IMR-90 (cell line): ENCODE measurements around the gene GARS1. TPM values are rescaled to one million over a fixed set of nuclear protein-coding genes. Genes with fewer than 3 reads are reported as not detected.
A peak's percentile ranks its signal among the peaks of the same experiment; 100 is the strongest.

Source experiments
- ATAC-seq: fragments of 200-7000 bp; cut with Tn5 transposase; 2 replicates; pipeline ENCODE4 v1.9.1; 2020; ENCODE audit warnings: low read depth, mild to moderate bottlenecking, moderate library complexity
- BruUV-seq: library from RNA; stranded (reverse); fragments of 400-500 nt; replicated peaks from 2 replicates; lab custom pipeline; 2021; lab: Mats Ljungman, UMichigan
- CTCF ChIA-PET: fragments of 300-600 bp; formaldehyde crosslinking; extraction: SDS; loops from one replicate; lab custom pipeline; 2021; ENCODE audit warnings: antibody characterized with exemption; lab: Yijun Ruan, JAX
- POLR2A ChIA-PET: fragments of 300-600 bp; sonication (Branson Sonifier 250); formaldehyde crosslinking; loops from one replicate; lab custom pipeline; 2022; ENCODE audit warnings: antibody characterized with exemption; ENCODE audit not compliant: unreplicated experiment; lab: Charles Lee
- DNase-seq: peaks from one replicate; pipeline ENCODE4 v3.0.0; 2013
- H2AFZ ChIP-seq: replicated peaks from 2 replicates; pipeline ENCODE3; 2013; ENCODE audit warnings: low read length, mild to moderate bottlenecking; ENCODE audit not compliant: poor library complexity
- H2AK5ac ChIP-seq: 2 replicates; pipeline ENCODE4 v1.6.1; 2013; ENCODE audit warnings: low read depth, low read length, inconsistent platforms
- H2AK9ac ChIP-seq: replicated peaks from 2 replicates; pipeline ENCODE3; 2013; ENCODE audit warnings: mild to moderate bottlenecking, low read depth, low read length, moderate library complexity; ENCODE audit not compliant: poor library complexity
- H2BK120ac ChIP-seq: 2 replicates; pipeline ENCODE4 v1.6.1; 2013; ENCODE audit warnings: low read depth, low read length, inconsistent platforms
- H2BK15ac ChIP-seq: 3 replicates; pipeline ENCODE4 v1.6.1; 2013; ENCODE audit warnings: low read depth, low read length, inconsistent platforms
- H2BK20ac ChIP-seq: 2 replicates; pipeline ENCODE4 v1.6.1; 2013; ENCODE audit warnings: low read depth, mild to moderate bottlenecking, inconsistent platforms, low read length, moderate library complexity
- H2BK5ac ChIP-seq: 2 replicates; pipeline ENCODE4 v1.6.1; 2013; ENCODE audit warnings: mild to moderate bottlenecking, low read depth, low read length, inconsistent platforms; ENCODE audit not compliant: poor library complexity, severe bottlenecking
- H3K14ac ChIP-seq: replicated peaks from 2 replicates; pipeline ENCODE4 v1.6.1; 2013; ENCODE audit warnings: low read depth, low read length, inconsistent platforms
- H3K18ac ChIP-seq: 2 replicates; pipeline ENCODE4 v1.6.1; 2013; ENCODE audit warnings: low read depth, low read length, control low read depth
- H3K23ac ChIP-seq: 2 replicates; pipeline ENCODE4 v1.6.1; 2013; ENCODE audit warnings: low read depth, low read length, inconsistent platforms
- H3K27ac ChIP-seq: 2 replicates; pipeline ENCODE4 v1.5.1; 2013; ENCODE audit warnings: mild to moderate bottlenecking, control low read depth, low read length; ENCODE audit not compliant: insufficient read depth
- H3K27me3 ChIP-seq: 2 replicates; pipeline ENCODE4 v1.6.1; 2013; ENCODE audit warnings: low read length; ENCODE audit not compliant: control insufficient read depth, insufficient read depth
- H3K36me3 ChIP-seq: 2 replicates; pipeline ENCODE4 v1.6.1; 2013; ENCODE audit warnings: low read length, mixed read lengths; ENCODE audit not compliant: control insufficient read depth, insufficient read depth
- H3K4ac ChIP-seq: 2 replicates; pipeline ENCODE4 v1.6.1; 2013; ENCODE audit warnings: low read depth, low read length, inconsistent platforms
- H3K4me1 ChIP-seq: 2 replicates; pipeline ENCODE4 v1.6.1; 2013; ENCODE audit warnings: low read length, mixed read lengths; ENCODE audit not compliant: control insufficient read depth, insufficient read depth
- H3K4me2 ChIP-seq: 2 replicates; pipeline ENCODE4 v1.6.1; 2013; ENCODE audit warnings: low read depth, mild to moderate bottlenecking, control low read depth, low read length, moderate library complexity
- H3K4me3 ChIP-seq: 2 replicates; pipeline ENCODE4 v1.5.1; 2013; ENCODE audit warnings: low read depth, mild to moderate bottlenecking, control low read depth, low read length, moderate library complexity; ENCODE audit not compliant: insufficient read depth
- H3K56ac ChIP-seq: 2 replicates; pipeline ENCODE4 v1.6.1; 2013; ENCODE audit warnings: low read length, inconsistent platforms; ENCODE audit not compliant: insufficient read depth; ENCODE audit errors: extremely low read depth
- H3K79me1 ChIP-seq, 2 experiments: 2 replicates each; pipeline ENCODE4 v1.6.1; 2013; ENCODE audit warnings: low read length in 2 of 2, inconsistent platforms in 1 of 2, low read depth in 1 of 2
- H3K9ac ChIP-seq: 2 replicates; pipeline ENCODE4 v1.6.1; 2013; ENCODE audit warnings: low read depth, low read length, control low read depth
- H3K9me1 ChIP-seq: 2 replicates; pipeline ENCODE4 v1.6.1; 2013; ENCODE audit warnings: low read length, inconsistent platforms; ENCODE audit not compliant: insufficient read depth
- H3K9me3 ChIP-seq: 2 replicates; pipeline ENCODE4 v1.6.1; 2013; ENCODE audit warnings: low read length; ENCODE audit not compliant: control insufficient read depth, insufficient read depth
- H4K20me1 ChIP-seq: 2 replicates; pipeline ENCODE4 v1.6.1; 2013; ENCODE audit warnings: low read length, inconsistent platforms; ENCODE audit not compliant: insufficient read depth
- H4K5ac ChIP-seq: 2 replicates; pipeline ENCODE4 v1.6.1; 2013; ENCODE audit warnings: mild to moderate bottlenecking, low read depth, low read length, control low read depth
- H4K8ac ChIP-seq, 2 experiments: 2 replicates each; pipeline ENCODE4 v1.6.1; 2013; ENCODE audit warnings: low read depth in 2 of 2, low read length in 2 of 2, control low read depth in 1 of 2, inconsistent platforms in 1 of 2
- H4K91ac ChIP-seq: 2 replicates; pipeline ENCODE4 v1.6.1; 2013; ENCODE audit warnings: low read depth, low read length, inconsistent platforms; ENCODE audit not compliant: insufficient read depth
- BHLHE40 ChIP-seq: fragments of 150-350 bp; IDR thresholded peaks from 2 replicates; pipeline ENCODE4 v1.6.1; 2016; ENCODE audit warnings: mild to moderate bottlenecking, low read depth, low read length
- CEBPB ChIP-seq: IDR thresholded peaks from 2 replicates; pipeline ENCODE4 v1.6.1; 2012; ENCODE audit warnings: low read depth, low read length, improper control_type of control experiment
- CHD1 ChIP-seq: IDR thresholded peaks from 2 replicates; pipeline ENCODE4 v1.6.1; 2012; ENCODE audit warnings: low read depth, low read length, improper control_type of control experiment
- CTCF ChIP-seq: conservative IDR thresholded peaks from 2 replicates; pipeline ENCODE4 v1.5.1; 2012; ENCODE audit warnings: mild to moderate bottlenecking, low read depth, low read length, improper control_type of control experiment
- ELK1 ChIP-seq: fragments of 150-350 bp; IDR thresholded peaks from 2 replicates; pipeline ENCODE4 v1.6.1; 2016; ENCODE audit warnings: low read depth, mild to moderate bottlenecking, low read length, moderate library complexity, borderline replicate concordance
- FOS ChIP-seq: fragments of 150-350 bp; IDR thresholded peaks from 2 replicates; pipeline ENCODE4 v1.6.1; 2016; ENCODE audit warnings: low read depth, low read length
- MAFK ChIP-seq: IDR thresholded peaks from 2 replicates; pipeline ENCODE4 v1.6.1; 2012; ENCODE audit warnings: low read depth, low read length, improper control_type of control experiment
- MAZ ChIP-seq: IDR thresholded peaks from 2 replicates; pipeline ENCODE4 v1.6.1; 2012; ENCODE audit warnings: low read depth, mild to moderate bottlenecking, low read length, improper control_type of control experiment, moderate library complexity, borderline replicate concordance
- MXI1 ChIP-seq: IDR thresholded peaks from 2 replicates; pipeline ENCODE4 v1.6.1; 2012; ENCODE audit warnings: low read depth, mild to moderate bottlenecking, low read length, moderate library complexity, borderline replicate concordance
- NFE2L2 ChIP-seq: fragments of 150-350 bp; IDR thresholded peaks from 2 replicates; pipeline ENCODE4 v1.6.1; 2016; ENCODE audit warnings: low read depth, mild to moderate bottlenecking, low read length
- POLR2A ChIP-seq: IDR thresholded peaks from 2 replicates; pipeline ENCODE4 v1.6.1; 2012; ENCODE audit warnings: mild to moderate bottlenecking, low read depth, low read length
- RAD21 ChIP-seq: IDR thresholded peaks from 2 replicates; pipeline ENCODE4 v1.6.1; 2012; ENCODE audit warnings: low read length, improper control_type of control experiment
- RCOR1 ChIP-seq: IDR thresholded peaks from 2 replicates; pipeline ENCODE4 v1.6.1; 2012; ENCODE audit warnings: mild to moderate bottlenecking, low read length, improper control_type of control experiment; ENCODE audit not compliant: insufficient replicate concordance
- RFX5 ChIP-seq: IDR thresholded peaks from 2 replicates; pipeline ENCODE4 v1.8.0; 2012; ENCODE audit warnings: low read depth, mild to moderate bottlenecking, low read length, moderate library complexity
- SMC3 ChIP-seq: fragments of 150-350 bp; IDR thresholded peaks from 2 replicates; pipeline ENCODE4 v1.6.1; 2016; ENCODE audit warnings: low read depth, mild to moderate bottlenecking, antibody characterized with exemption, low read length, moderate library complexity
- USF2 ChIP-seq: fragments of 150-350 bp; IDR thresholded peaks from 2 replicates; pipeline ENCODE4 v1.6.1; 2017; ENCODE audit warnings: mild to moderate bottlenecking, antibody characterized with exemption, low read length, low read depth
- WGBS, 2 experiments: methylation state at CpG; one replicate each; pipeline versions ENCODE4 v1.1.5 to v1.1.7; 2013; ENCODE audit warnings: missing lambda C conversion rate in 2 of 2; ENCODE audit not compliant: insufficient read length in 1 of 2; ENCODE audit errors: extremely low coverage in 2 of 2; 5-methylcytosine and 5-hydroxymethylcytosine counted together
- dilution Hi-C: fragments of 300-500 bp; cut with HindIII; formaldehyde crosslinking; loops from one replicate; pipeline ENCODE4 v1.14.3; 2018; ENCODE audit warnings: low sequenced_read_pairs; ENCODE audit not compliant: unreplicated experiment
- in situ Hi-C: fragments of 300-500 bp; cut with MboI; formaldehyde crosslinking; loops from 3 replicates; pipeline ENCODE4 v1.14.3; 2019; ENCODE audit warnings: low sequenced_read_pairs, inconsistent platforms, mixed read lengths
- intact Hi-C: fragments of 100-400 bp; cut with micrococcal nuclease; formaldehyde crosslinking; loops from 2 replicates; pipeline ENCODE4 v1.10.0; 2022
- polyA plus RNA-seq, 3 experiments: library from polyadenylated mRNA; depleted of rRNA; stranded (reverse); fragments of >200 nt; gene quantifications; 2 replicates each; pipeline ENCODE4 v1.2.3, GENCODE V29; 2012; ENCODE audit warnings: low replicate concordance in 1 of 3
- total RNA-seq: library from RNA; depleted of rRNA; stranded (reverse); fragments of >200 nt; gene quantifications from 2 replicates; pipeline ENCODE4 v1.2.3, GENCODE V29; 2012

GARS1 gene
- total and polyA plus RNA-seq, 2 of the 4 experiments (the other 2 are of a cell fraction) = 105 to 551 TPM

- no peak overlapping the region for H3K4ac ChIP-seq
- H4K5ac ChIP-seq = no peak overlapping the region
- H2BK20ac ChIP-seq = no peak overlapping the region
- no peak overlapping the region for H2AFZ ChIP-seq
- no peak overlapping the region for H3K9ac ChIP-seq
- no TSS peak for BruUV-seq
- peaks cover 29 to 34% of the 10 kb centered on the region in 2 experiments; a peak in 3 of 4 replicates for H3K79me1 ChIP-seq
- intact Hi-C loops (loop anchor here (5.0 kb wide), 1 partner anchor 37 kb away; no protein-coding TSS in a partner anchor), dilution Hi-C loops (no loop called here), in situ Hi-C loops (no loop called here)
- no peak overlapping the region for H3K56ac ChIP-seq
- H3K14ac ChIP-seq = no peak overlapping the region
- no peak for DNase-seq
- ChIA-PET POLR2A (no interaction called here), CTCF (no interaction called here)
- H3K9me3 ChIP-seq = no peaks in the 10 kb centered on the region
- peaks cover 3% of the 10 kb centered on the region; the same call in 1 of the 2 replicates for H3K9me1 ChIP-seq
- no peak overlapping the region for H3K27ac ChIP-seq
- no peak overlapping the region for H3K23ac ChIP-seq
- peak; percentile 21; the same call in 1 of the 2 replicates for ATAC-seq
- H2BK120ac ChIP-seq = no peak overlapping the region
- WGBS, 2 experiments = 100% methylated on average over 1 of the region's 6 CpGs; no CpG with 5 or more reads in 1 of the 2 experiments
- no peak overlapping the region for H3K4me3 ChIP-seq
- no peak overlapping the region for H2BK15ac ChIP-seq
- TF ChIP-seq POLR2A (no peak), MAFK (no peak), BHLHE40 (no peak), FOS (no peak), CHD1 (no peak), MAZ (no peak), RCOR1 (no peak), ELK1 (no peak), NFE2L2 (no peak), RAD21 (no peak), SMC3 (no peak), CEBPB (no peak), MXI1 (no peak), USF2 (no peak), RFX5 (no peak), CTCF (no peak)
- H4K91ac ChIP-seq = no peak overlapping the region
- no peaks in the 10 kb centered on the region for H3K27me3 ChIP-seq
- H4K20me1 ChIP-seq = peaks cover 30% of the 10 kb centered on the region
- no peak overlapping the region for H3K18ac ChIP-seq
- no peak overlapping the region for H4K8ac ChIP-seq
- no peak overlapping the region for H3K4me2 ChIP-seq
- no peak overlapping the region for H2BK5ac ChIP-seq
- no peak overlapping the region for H2AK9ac ChIP-seq
- H2AK5ac ChIP-seq = no peak overlapping the region
- peaks cover 41% of the 10 kb centered on the region for H3K36me3 ChIP-seq
- no peaks in the 10 kb centered on the region for H3K4me1 ChIP-seq
Observed at GRCh38 chr7:30634634-30635201, 40.0 kb downstream of the GARS1 start.
